ENCODE measurements around the gene ANKRD37. TPM values are rescaled to one million over a fixed set of nuclear protein-coding genes. Genes with fewer than 3 reads are reported as not detected.
A peak's percentile ranks its signal among the peaks of the same experiment; 100 is the strongest.

The ANKRD37 gene
- total and polyA plus RNA-seq, 2 donors (not counting 3 experiments of a cell fraction or from before 2014, with no cell fraction given): 4.0 to 5.8 TPM

DNA sequence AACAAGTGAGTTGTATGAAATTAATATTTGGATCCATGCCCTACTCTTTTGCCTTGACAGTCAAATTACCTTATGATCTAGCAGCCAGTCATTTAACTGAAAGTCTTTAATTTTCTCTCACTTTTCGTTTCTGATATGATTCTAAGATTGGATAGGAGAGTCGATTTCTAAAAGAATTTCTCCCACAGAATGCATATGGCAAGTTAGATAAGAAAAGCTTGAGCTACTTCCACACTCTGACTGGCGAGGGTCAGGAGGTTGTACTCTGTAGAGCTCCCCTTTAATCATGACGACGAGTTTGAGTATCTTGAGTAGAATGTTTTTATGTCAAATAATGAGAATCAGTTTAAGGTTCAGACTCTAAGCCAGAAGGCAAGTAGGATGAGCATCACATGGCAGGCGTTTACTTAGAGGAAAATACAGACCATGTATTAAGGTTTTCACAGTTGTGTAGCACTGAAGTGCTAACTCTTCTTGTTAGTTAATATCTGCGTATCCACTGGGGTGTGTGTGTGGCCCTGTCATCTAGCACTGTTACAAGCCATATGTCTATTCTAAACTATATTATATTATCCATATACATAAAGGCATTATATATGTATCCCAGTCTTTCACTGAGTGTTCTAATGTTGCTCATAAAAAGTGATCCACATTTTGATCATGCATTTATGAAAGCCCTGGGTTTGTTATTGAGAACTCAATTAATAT, 38.8 kb upstream of the ANKRD37 start:
- H4K20me1 ChIP-seq (replicated peaks; ENCODE audit: control insufficient read depth, extremely low read depth, insufficient read depth, low read length): no peaks in the 10 kb centered on the region
- ChIA-PET CTCF (interaction anchor here (0.6 to 1.7 kb wide), 3 partner anchors 27 to 148 kb away, joined by 3 to 5 read pairs (median 3); partner anchors contain the start of gene SNX25), POLR2A (no interaction called here)
- H3K4me2 ChIP-seq (ENCODE audit: insufficient read depth, low read length): peak overlapping the region; percentile 80
- peaks cover 31% of the 10 kb centered on the region for H3K4me1 ChIP-seq (ENCODE audit: control insufficient read depth, extremely low read depth, insufficient read depth, low read length)
- H3K27me3 ChIP-seq (ENCODE audit: control insufficient read depth in 2 of 2, insufficient read depth in 2 of 2, low read length in 2 of 2): no peaks in the 10 kb centered on the region
- H3K79me2 ChIP-seq (ENCODE audit: control insufficient read depth, insufficient read depth, low read length): no peaks in the 10 kb centered on the region
- H3K36me3 ChIP-seq (ENCODE audit: control insufficient read depth in 2 of 2, extremely low read depth in 1 of 2, insufficient read depth in 2 of 2, low read length in 2 of 2): peaks cover 0 to 5% of the 10 kb centered on the region in 2 experiments
- intact Hi-C loops (cut with micrococcal nuclease) (loop anchor here (1.0 kb wide), 4 partner anchors 13 to 148 kb away; partner anchors contain the start of gene ANKRD37), dilution Hi-C loops (cut with MboI; ENCODE audit: extremely low pct_ligation_motif_present, low sequenced_read_pairs) (no loop called here)
- FAIRE-seq (no peak), DNase-seq (ENCODE audit: low read depth, low spot score) (peak; percentile 37)
- H3K4me3 ChIP-seq (replicated peaks in 1 of 3; ENCODE audit: insufficient read depth in 1 of 3, low read depth in 1 of 3, low read length in 3 of 3): no peak overlapping the region
- no peak overlapping the region for H2AFZ ChIP-seq (ENCODE audit: low read depth, low read length)
- peak overlapping the region; percentile 100 for H3K27ac ChIP-seq (ENCODE audit: insufficient read depth, low read depth, low read length)
- H3K9me3 ChIP-seq (replicated peaks; ENCODE audit: control insufficient read depth, insufficient read depth, low read length): no peaks in the 10 kb centered on the region
- no peak for TF ChIP-seq EZH2 (IDR thresholded peaks at IDR 0.05; ENCODE audit: borderline replicate concordance, low read depth, low read length, severe bottlenecking)
- no peak for TF ChIP-seq POLR2A (IDR thresholded peaks at IDR 0.05; ENCODE audit: low read depth, low read length)
- no peak for TF ChIP-seq POLR2AphosphoS5 (IDR thresholded peaks at IDR 0.05; ENCODE audit: insufficient read depth, low read depth, low read length)
- no peak for TF ChIP-seq GATA2 (IDR thresholded peaks at IDR 0.05; ENCODE audit: insufficient read depth, insufficient read length, low read depth, low read length)
- peak overlapping the region; percentile 51 for H3K9ac ChIP-seq (replicated peaks; ENCODE audit: extremely low read depth, insufficient read depth, low read length)
- H3K9me1 ChIP-seq (replicated peaks; ENCODE audit: control insufficient read depth, extremely low read depth, insufficient read depth, low read length): no peaks in the 10 kb centered on the region
- BruUV-seq (replicated peaks): TSS peak; percentile 94

DNA sequence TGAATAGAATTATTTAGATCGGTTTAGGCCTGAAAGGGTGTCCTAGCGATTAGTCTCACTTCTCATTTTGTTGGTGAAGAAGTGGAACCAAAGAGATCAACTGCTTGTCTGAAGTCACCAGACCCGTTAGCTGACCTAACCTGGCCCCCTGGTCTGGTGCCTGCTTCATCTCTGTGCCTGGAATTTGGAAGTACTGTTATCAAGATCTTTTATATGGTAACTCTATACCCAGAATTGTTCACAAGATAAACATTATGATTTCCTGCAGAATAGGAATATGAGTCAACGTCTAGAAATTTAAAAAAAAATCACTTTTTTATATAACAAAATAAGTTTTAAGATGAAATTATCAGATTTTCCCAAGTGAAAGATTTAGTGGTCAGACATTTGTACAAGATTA, 38.1 kb upstream of the ANKRD37 start:
- dilution Hi-C loops (cut with MboI; ENCODE audit: extremely low pct_ligation_motif_present, low sequenced_read_pairs): no loop called here
- Histone ChIP-seq H2AFZ (ENCODE audit: low read depth, low read length) (no peak overlapping the region), H3K9ac (replicated peaks; ENCODE audit: extremely low read depth, insufficient read depth, low read length) (peak overlapping the region; percentile 82), H3K9me1 (replicated peaks; ENCODE audit: control insufficient read depth, extremely low read depth, insufficient read depth, low read length) (no peaks in the 10 kb centered on the region), H3K9me3 (replicated peaks; ENCODE audit: control insufficient read depth, insufficient read depth, low read length) (no peaks in the 10 kb centered on the region), H3K27me3 (ENCODE audit: control insufficient read depth in 2 of 2, insufficient read depth in 2 of 2, low read length in 2 of 2) (no peaks in the 10 kb centered on the region), H3K36me3 (ENCODE audit: control insufficient read depth in 2 of 2, extremely low read depth in 1 of 2, insufficient read depth in 2 of 2, low read length in 2 of 2) (peaks cover 0 to 5% of the 10 kb centered on the region in 2 experiments), H3K27ac (ENCODE audit: insufficient read depth, low read depth, low read length) (peak overlapping the region; percentile 100), H4K20me1 (replicated peaks; ENCODE audit: control insufficient read depth, extremely low read depth, insufficient read depth, low read length) (no peaks in the 10 kb centered on the region), H3K4me1 (ENCODE audit: control insufficient read depth, extremely low read depth, insufficient read depth, low read length) (peaks cover 31% of the 10 kb centered on the region), H3K4me3 (replicated peaks in 1 of 3; ENCODE audit: insufficient read depth in 1 of 3, low read depth in 1 of 3, low read length in 3 of 3) (no peak overlapping the region), H3K79me2 (ENCODE audit: control insufficient read depth, insufficient read depth, low read length) (no peaks in the 10 kb centered on the region), H3K4me2 (ENCODE audit: insufficient read depth, low read length) (peak overlapping the region; percentile 80)
- intact Hi-C loops (cut with micrococcal nuclease): loop anchor here (1.0 kb wide), 4 partner anchors 13 to 148 kb away; partner anchors contain the start of gene ANKRD37
- CTCF ChIA-PET: interaction anchor here (0.8 to 1.7 kb wide), 3 partner anchors 16 to 239 kb away, joined by 3 to 5 read pairs (median 5); no protein-coding TSS in a partner anchor
- TF ChIP-seq EZH2 (IDR thresholded peaks at IDR 0.05; ENCODE audit: borderline replicate concordance, low read depth, low read length, severe bottlenecking) (no peak), FOS (IDR thresholded peaks at IDR 0.05; ENCODE audit: borderline replicate concordance, insufficient read depth, low read length) (peak; percentile 81), POLR2AphosphoS5 (IDR thresholded peaks at IDR 0.05; ENCODE audit: insufficient read depth, low read depth, low read length) (peak; percentile 56), GATA2 (IDR thresholded peaks at IDR 0.05; ENCODE audit: insufficient read depth, insufficient read length, low read depth, low read length) (peak; percentile 94), JUN (IDR thresholded peaks at IDR 0.05; ENCODE audit: borderline replicate concordance, insufficient read depth, insufficient read length, low read depth) (peak; percentile 60), MYC (IDR thresholded peaks at IDR 0.05; ENCODE audit: low read depth, low read length) (no peak), POLR2A (IDR thresholded peaks at IDR 0.05; ENCODE audit: low read depth, low read length) (no peak)
- TF ChIP-seq, protein P1, sequence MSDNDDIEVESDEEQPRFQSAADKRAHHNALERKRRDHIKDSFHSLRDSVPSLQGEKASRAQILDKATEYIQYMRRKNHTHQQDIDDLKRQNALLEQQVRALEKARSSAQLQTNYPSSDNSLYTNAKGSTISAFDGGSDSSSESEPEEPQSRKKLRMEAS (IDR thresholded peaks at IDR 0.05; ENCODE audit: insufficient read depth, insufficient read length): no peak
- TF ChIP-seq, protein P2, sequence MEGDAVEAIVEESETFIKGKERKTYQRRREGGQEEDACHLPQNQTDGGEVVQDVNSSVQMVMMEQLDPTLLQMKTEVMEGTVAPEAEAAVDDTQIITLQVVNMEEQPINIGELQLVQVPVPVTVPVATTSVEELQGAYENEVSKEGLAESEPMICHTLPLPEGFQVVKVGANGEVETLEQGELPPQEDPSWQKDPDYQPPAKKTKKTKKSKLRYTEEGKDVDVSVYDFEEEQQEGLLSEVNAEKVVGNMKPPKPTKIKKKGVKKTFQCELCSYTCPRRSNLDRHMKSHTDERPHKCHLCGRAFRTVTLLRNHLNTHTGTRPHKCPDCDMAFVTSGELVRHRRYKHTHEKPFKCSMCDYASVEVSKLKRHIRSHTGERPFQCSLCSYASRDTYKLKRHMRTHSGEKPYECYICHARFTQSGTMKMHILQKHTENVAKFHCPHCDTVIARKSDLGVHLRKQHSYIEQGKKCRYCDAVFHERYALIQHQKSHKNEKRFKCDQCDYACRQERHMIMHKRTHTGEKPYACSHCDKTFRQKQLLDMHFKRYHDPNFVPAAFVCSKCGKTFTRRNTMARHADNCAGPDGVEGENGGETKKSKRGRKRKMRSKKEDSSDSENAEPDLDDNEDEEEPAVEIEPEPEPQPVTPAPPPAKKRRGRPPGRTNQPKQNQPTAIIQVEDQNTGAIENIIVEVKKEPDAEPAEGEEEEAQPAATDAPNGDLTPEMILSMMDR (IDR thresholded peaks at IDR 0.05; ENCODE audit: extremely low read depth in 1 of 2, insufficient read depth in 1 of 2, low read depth in 1 of 2, low read length in 2 of 2): no peak
- POLR2A ChIA-PET: no interaction called here
- FAIRE-seq (peak; percentile 52), DNase-seq (ENCODE audit: low read depth, low spot score) (peak; percentile 92)
- BruUV-seq (replicated peaks): no TSS peak
